ENCODE results near the gene UBL5.
A peak's percentile ranks its signal among the peaks of the same experiment; 100 is the strongest.
"Not testable (repeated sequence)": the region's sequence is repeated elsewhere in the genome, so short reads cannot be mapped to it uniquely, and the experiment has no call there.

Gene UBL5

GRCh38 chr19:9839415-9839814, 11.7 kb downstream of the UBL5 start:
- Histone ChIP-seq H3K9me2 (replicated peaks; ENCODE audit: control insufficient read depth, low read length) (no peaks in the 10 kb centered on the region), H3K27ac (ENCODE audit: low read depth, low read length) (no peak overlapping the region), H3K36me3 (ENCODE audit: control insufficient read depth, low read length) (peaks cover 66% of the 10 kb centered on the region), H3F3A (ENCODE audit: control insufficient read depth, insufficient read depth) (peaks cover under 1% of the 10 kb centered on the region; the same call in 1 of the 2 replicates), H3K4me2 (ENCODE audit: low read length) (no peak overlapping the region), H3K79me2 (ENCODE audit: control insufficient read depth, low read length) (peaks cover 35% of the 10 kb centered on the region), H3K4me1 (ENCODE audit: control insufficient read depth, low read length) (peaks cover 13% of the 10 kb centered on the region), H3K27me3 (ENCODE audit: control insufficient read depth, low read length) (no peaks in the 10 kb centered on the region), H3K4me3 (ENCODE audit: low read length) (no peak overlapping the region), H4K20me1 (ENCODE audit: control insufficient read depth, insufficient read depth, low read depth, low read length) (peaks cover 6% of the 10 kb centered on the region; the same call in 1 of the 2 replicates), H3K9me3 (ENCODE audit: control insufficient read depth, insufficient read depth, low read length) (no peaks in the 10 kb centered on the region)
- TF ChIP-seq EZH2phosphoT487 (IDR thresholded peaks at IDR 0.05; ENCODE audit: borderline replicate concordance, low read length) (no peak), CTCF (IDR thresholded peaks at IDR 0.05; ENCODE audit: low read depth, low read length, poor library complexity, severe bottlenecking) (no peak)

GRCh38 chr19:9842834-9843625, 15.3 kb downstream of the UBL5 start:
- Histone ChIP-seq H4K20me1 (ENCODE audit: control insufficient read depth, insufficient read depth, low read depth, low read length) (no peaks in the 10 kb centered on the region), H3K9me2 (replicated peaks; ENCODE audit: control insufficient read depth, low read length) (no peaks in the 10 kb centered on the region), H3K4me3 (ENCODE audit: low read length) (no peak overlapping the region), H3F3A (ENCODE audit: control insufficient read depth, insufficient read depth) (no peaks in the 10 kb centered on the region), H3K9me3 (ENCODE audit: control insufficient read depth, insufficient read depth, low read length) (no peaks in the 10 kb centered on the region), H3K27me3 (ENCODE audit: control insufficient read depth, low read length) (no peaks in the 10 kb centered on the region), H3K27ac (ENCODE audit: low read depth, low read length) (no peak overlapping the region), H3K36me3 (ENCODE audit: control insufficient read depth, low read length) (peaks cover 84% of the 10 kb centered on the region), H3K79me2 (ENCODE audit: control insufficient read depth, low read length) (peaks cover 13% of the 10 kb centered on the region), H3K4me1 (ENCODE audit: control insufficient read depth, low read length) (no peaks in the 10 kb centered on the region), H3K4me2 (ENCODE audit: low read length) (no peak overlapping the region)
- TF ChIP-seq EZH2phosphoT487 (IDR thresholded peaks at IDR 0.05; ENCODE audit: borderline replicate concordance, low read length) = no peak

GRCh38 chr19:9843626-9844273, 16.0 kb downstream of the UBL5 start:
- H3F3A ChIP-seq (ENCODE audit: control insufficient read depth, insufficient read depth); H3K4me3 ChIP-seq (ENCODE audit: low read length); H3K27ac ChIP-seq (ENCODE audit: low read depth, low read length); H3K79me2 ChIP-seq (ENCODE audit: control insufficient read depth, low read length); H3K9me3 ChIP-seq (ENCODE audit: control insufficient read depth, insufficient read depth, low read length); H3K4me1 ChIP-seq (ENCODE audit: control insufficient read depth, low read length); H3K27me3 ChIP-seq (ENCODE audit: control insufficient read depth, low read length); H4K20me1 ChIP-seq (ENCODE audit: control insufficient read depth, insufficient read depth, low read depth, low read length); H3K4me2 ChIP-seq (ENCODE audit: low read length); H3K9me2 ChIP-seq (replicated peaks; ENCODE audit: control insufficient read depth, low read length): not testable (repeated sequence)
- peaks cover 77% of the 10 kb centered on the region for H3K36me3 ChIP-seq (ENCODE audit: control insufficient read depth, low read length)

- TF ChIP-seq CTCF (IDR thresholded peaks at IDR 0.05; ENCODE audit: low read depth, low read length, poor library complexity, severe bottlenecking) (peak; percentile 49), EZH2phosphoT487 (IDR thresholded peaks at IDR 0.05; ENCODE audit: borderline replicate concordance, low read length) (no peak)
- no peak overlapping the region for H3K27ac ChIP-seq (ENCODE audit: low read depth, low read length)
- H3K79me2 ChIP-seq (ENCODE audit: control insufficient read depth, low read length) = 0 out of 2 replicates have a peak, but pooled peaks cover 3% of the 10 kb centered on the region
- H3K27me3 ChIP-seq (ENCODE audit: control insufficient read depth, low read length) = no peaks in the 10 kb centered on the region
- no peaks in the 10 kb centered on the region for H3K9me3 ChIP-seq (ENCODE audit: control insufficient read depth, insufficient read depth, low read length)
- no peaks in the 10 kb centered on the region for H3F3A ChIP-seq (ENCODE audit: control insufficient read depth, insufficient read depth)
- no peak overlapping the region for H3K4me2 ChIP-seq (ENCODE audit: low read length)
- peaks cover 48% of the 10 kb centered on the region for H3K36me3 ChIP-seq (ENCODE audit: control insufficient read depth, low read length)
- no peaks in the 10 kb centered on the region for H3K4me1 ChIP-seq (ENCODE audit: control insufficient read depth, low read length)
- H4K20me1 ChIP-seq (ENCODE audit: control insufficient read depth, insufficient read depth, low read depth, low read length) = no peaks in the 10 kb centered on the region
- no peaks in the 10 kb centered on the region for H3K9me2 ChIP-seq (replicated peaks; ENCODE audit: control insufficient read depth, low read length)
- no peak overlapping the region for H3K4me3 ChIP-seq (ENCODE audit: low read length)
Measured at GRCh38 chr19:9847087-9847671, 19.5 kb downstream of the UBL5 start.

Data from DOHH2 (cell line).